Stimulated activated CD8-positive, alpha-beta memory T cell treated with anti-CD3 and anti-CD28 coated beads, Interleukin-15, amount 100 ng/mL, for 1 hour (primary cell): Measurements from ENCODE around the gene FAM200B.

Source experiments
- DNase-seq: peaks from one replicate; pipeline ENCODE4 v3.0.0-alpha.2; 2020; ENCODE audit warnings: low read depth

FAM200B gene

GRCh38 chr4:15681372-15682241, at the start of gene FAM200B:
Gene FAM200B (plus strand): TSS chr4:15681827. CDS start chr4:15686978, 5,151 bp downstream.
- DNase-seq, result peak; percentile 99

GRCh38 chr4:15636818-15637217, 44.8 kb upstream of the FAM200B start:
- no peak for DNase-seq

- no peak for DNase-seq
These were observed 43.2 kb upstream of the FAM200B start for GRCh38 chr4:15638418-15638817.

GRCh38 chr4:15648600-15648999, 33.0 kb upstream of the FAM200B start:
- no peak for DNase-seq

- peak; percentile 21 for DNase-seq
These were observed 31.6 kb upstream of the FAM200B start for GRCh38 chr4:15649914-15650545.

GRCh38 chr4:15651676-15652075, 30.0 kb upstream of the FAM200B start:
- no peak for DNase-seq

GRCh38 chr4:15652191-15652590, 29.4 kb upstream of the FAM200B start:
- DNase-seq, result no peak

- no peak for DNase-seq
These were observed 28.8 kb upstream of the FAM200B start for GRCh38 chr4:15652841-15653240.

GRCh38 chr4:15653420-15653819, 28.2 kb upstream of the FAM200B start:
- no peak for DNase-seq

GRCh38 chr4:15653864-15654592, 27.6 kb upstream of the FAM200B start:
- no peak for DNase-seq

GRCh38 chr4:15654593-15655222, 26.9 kb upstream of the FAM200B start:
- DNase-seq, result no peak

- DNase-seq, result peak; percentile 39
These were observed 26.2 kb upstream of the FAM200B start, which contains the start of gene FBXL5 for GRCh38 chr4:15655223-15656037. Gene FBXL5 (minus strand): TSS chr4:15655357. CDS start chr4:15655287, 70 bp downstream.

GRCh38 chr4:15656038-15656470, 25.6 kb upstream of the FAM200B start:
- DNase-seq, result no peak

- no peak for DNase-seq
These were observed 24.3 kb upstream of the FAM200B start for GRCh38 chr4:15657366-15657765.

GRCh38 chr4:15658136-15658770, 23.4 kb upstream of the FAM200B start:
- no peak for DNase-seq

GRCh38 chr4:15658781-15659180, 22.8 kb upstream of the FAM200B start:
- DNase-seq, result no peak

- no peak for DNase-seq
These were observed 21.7 kb upstream of the FAM200B start for GRCh38 chr4:15659768-15660570.

GRCh38 chr4:15665753-15666365, 15.8 kb upstream of the FAM200B start:
- DNase-seq, result no peak

- DNase-seq, result no peak
These were observed 14.6 kb upstream of the FAM200B start for GRCh38 chr4:15667006-15667405.
